GM23338 (cell line): ENCODE results near the gene DCST1. TPM values are rescaled to one million over a fixed set of nuclear protein-coding genes. Genes with fewer than 3 reads are reported as not detected.

ENCODE experiments used
- ATAC-seq: fragments of 200-7000 bp; cut with Tn5 transposase; 3 replicates; pipeline ENCODE4 v1.9.1; 2020
- DNase-seq: peaks from one replicate; pipeline ENCODE4 v3.0.0-alpha.2; 2015; ENCODE audit warnings: low spot score
- H2AFZ ChIP-seq: fragments of 200-600 bp; sonication (generic); 2 replicates; pipeline ENCODE4 v1.8.0; 2016; ENCODE audit warnings: antibody characterized with exemption, mild to moderate bottlenecking, moderate library complexity
- H3F3A ChIP-seq: fragments of 200-600 bp; sonication (generic); replicated peaks from 2 replicates; pipeline ENCODE4 v1.8.0; 2017; ENCODE audit warnings: antibody characterized with exemption, mixed run types, low read depth
- H3K27ac ChIP-seq: fragments of 200-600 bp; sonication (generic); 2 replicates; pipeline ENCODE4 v1.6.1; 2016; ENCODE audit warnings: low read depth
- H3K27me3 ChIP-seq: fragments of 200-600 bp; sonication (generic); 2 replicates; pipeline ENCODE4 v1.8.0; 2016; ENCODE audit warnings: mild to moderate bottlenecking, mixed run types, moderate library complexity; ENCODE audit not compliant: insufficient read depth
- H3K36me3 ChIP-seq: fragments of 200-600 bp; sonication (generic); 2 replicates; pipeline ENCODE4 v1.8.0; 2016; ENCODE audit warnings: mild to moderate bottlenecking; ENCODE audit not compliant: insufficient read depth
- H3K4me1 ChIP-seq: fragments of 200-600 bp; sonication (generic); 2 replicates; pipeline ENCODE4 v1.8.0; 2016; ENCODE audit warnings: mild to moderate bottlenecking, moderate library complexity; ENCODE audit not compliant: insufficient read depth
- H3K4me2 ChIP-seq: fragments of 200-600 bp; sonication (generic); 2 replicates; pipeline ENCODE4 v1.7.1; 2017; ENCODE audit warnings: mixed run types
- H3K4me3 ChIP-seq: fragments of 200-600 bp; sonication (generic); 2 replicates; pipeline ENCODE4 v1.6.1; 2016; ENCODE audit warnings: mixed run types
- H3K79me2 ChIP-seq: fragments of 200-600 bp; sonication (generic); replicated peaks from 2 replicates; pipeline ENCODE4 v1.8.0; 2017; ENCODE audit warnings: mild to moderate bottlenecking; ENCODE audit not compliant: insufficient read depth
- H3K9me2 ChIP-seq: fragments of 200-600 bp; sonication (generic); 2 replicates; pipeline ENCODE4 v1.8.0; 2017; ENCODE audit not compliant: insufficient read depth
- H4K20me1 ChIP-seq: fragments of 200-600 bp; sonication (generic); replicated peaks from 2 replicates; pipeline ENCODE4 v1.8.0; 2017; ENCODE audit warnings: mild to moderate bottlenecking; ENCODE audit not compliant: insufficient read depth
- H3K27ac Mint-ChIP-seq: 2 replicates; pipeline ENCODE4 v1.8.0; 2020; ENCODE audit warnings: inconsistent platforms, mild to moderate bottlenecking, moderate library complexity, mixed read lengths
- H3K27me3 Mint-ChIP-seq: 3 replicates; pipeline ENCODE4 v1.8.0; 2022; ENCODE audit warnings: low read depth, mild to moderate bottlenecking, moderate library complexity, mixed read lengths, inconsistent platforms; ENCODE audit not compliant: insufficient read depth, poor library complexity
- H3K36me3 Mint-ChIP-seq: 3 replicates; pipeline ENCODE4 v1.8.0; 2021; ENCODE audit warnings: low read depth, mild to moderate bottlenecking, inconsistent platforms, moderate library complexity, mixed read lengths
- H3K4me1 Mint-ChIP-seq: 3 replicates; pipeline ENCODE4 v1.8.0; 2020; ENCODE audit warnings: mild to moderate bottlenecking, inconsistent platforms, mixed read lengths
- H3K4me3 Mint-ChIP-seq: 3 replicates; pipeline ENCODE4 v1.8.0; 2021; ENCODE audit warnings: moderate library complexity, mild to moderate bottlenecking, inconsistent platforms, mixed read lengths
- H3K9me3 Mint-ChIP-seq: 3 replicates; pipeline ENCODE4 v1.8.0; 2020; ENCODE audit warnings: moderate library complexity, mild to moderate bottlenecking, inconsistent platforms, mixed read lengths
- CREB1 ChIP-seq: fragments of 250-450 bp; sonication (Bioruptor Pico); IDR thresholded peaks from 2 replicates; pipeline ENCODE4 v1.5.0; 2020; ENCODE audit warnings: low read depth, mild to moderate bottlenecking, moderate library complexity
- CTCF ChIP-seq, 2 experiments: fragments of 200-600 bp in 1 of 2; sonication (generic) in 1 of 2; conservative IDR thresholded peaks; 2 replicates each; pipeline versions ENCODE4 v1.5.1 to v1.6.1; 2016 to 2017; ENCODE audit warnings: antibody characterized with exemption in 2 of 2, low read depth in 2 of 2, mild to moderate bottlenecking in 2 of 2, moderate library complexity in 1 of 2
- EZH2 ChIP-seq: fragments of 200-600 bp; sonication (generic); IDR thresholded peaks from one replicate; pipeline ENCODE4 v1.8.0; 2017; ENCODE audit warnings: antibody characterized with exemption, mild to moderate bottlenecking, low read depth; ENCODE audit not compliant: unreplicated experiment
- EZH2phosphoT487 ChIP-seq: fragments of 200-600 bp; sonication (generic); IDR thresholded peaks from one replicate; pipeline ENCODE4 v1.8.1; 2018; ENCODE audit warnings: antibody characterized with exemption; ENCODE audit not compliant: unreplicated experiment
- JUNB ChIP-seq: IDR thresholded peaks from one replicate; pipeline ENCODE4 v1.6.1; 2016; ENCODE audit warnings: antibody characterized with exemption; ENCODE audit not compliant: unreplicated experiment
- POLR2AphosphoS5 ChIP-seq: IDR thresholded peaks from 2 replicates; pipeline ENCODE4 v1.6.1; 2016; ENCODE audit warnings: antibody characterized with exemption, low read depth
- REST ChIP-seq: IDR thresholded peaks from one replicate; pipeline ENCODE4 v1.6.1; 2018; ENCODE audit warnings: antibody characterized with exemption; ENCODE audit not compliant: unreplicated experiment
- STAT1 ChIP-seq: IDR thresholded peaks from one replicate; pipeline ENCODE4 v1.6.1; 2016; ENCODE audit warnings: antibody characterized with exemption; ENCODE audit not compliant: unreplicated experiment
- ZNF114 ChIP-seq: fragments of 250-450 bp; sonication (Bioruptor Pico); IDR thresholded peaks from 2 replicates; pipeline ENCODE4 v1.5.0; 2020; ENCODE audit warnings: mild to moderate bottlenecking, moderate library complexity
- ZNF331 ChIP-seq: fragments of 250-450 bp; sonication (Bioruptor Pico); IDR thresholded peaks from 2 replicates; pipeline ENCODE4 v1.5.0; 2020; ENCODE audit warnings: low read depth, mild to moderate bottlenecking, moderate library complexity
- long read RNA-seq: library from polyadenylated mRNA; unstranded; transcript quantifications from one replicate; pipeline ENCODE4 v2.0.0, GENCODE V29; 2020; ENCODE audit not compliant: unreplicated experiment
- polyA plus RNA-seq: library from polyadenylated mRNA; unstranded; fragments of >200 nt; fragmentation: Nextera tagmentation; extraction: Ambion mirVana; gene quantifications from 2 replicates; pipeline ENCODE4 v1.2.1, GENCODE V29; 2016
- total RNA-seq: library from RNA; depleted of rRNA; stranded (reverse); fragments of >200 nt; shearing (Covaris generic); gene quantifications from 2 replicates; pipeline ENCODE4 v1.2.3, GENCODE V29; 2014; rRNA removed
- TF ChIP-seq, protein P1 (sequence below): IDR thresholded peaks from 2 replicates; pipeline ENCODE4 v1.6.1; 2016; ENCODE audit warnings: antibody characterized with exemption
- TF ChIP-seq, protein P2 (sequence below): fragments of 250-450 bp; sonication (Bioruptor Pico); IDR thresholded peaks from 2 replicates; pipeline ENCODE4 v1.5.0; 2020; ENCODE audit warnings: mild to moderate bottlenecking, moderate library complexity

DCST1 gene, protein sequence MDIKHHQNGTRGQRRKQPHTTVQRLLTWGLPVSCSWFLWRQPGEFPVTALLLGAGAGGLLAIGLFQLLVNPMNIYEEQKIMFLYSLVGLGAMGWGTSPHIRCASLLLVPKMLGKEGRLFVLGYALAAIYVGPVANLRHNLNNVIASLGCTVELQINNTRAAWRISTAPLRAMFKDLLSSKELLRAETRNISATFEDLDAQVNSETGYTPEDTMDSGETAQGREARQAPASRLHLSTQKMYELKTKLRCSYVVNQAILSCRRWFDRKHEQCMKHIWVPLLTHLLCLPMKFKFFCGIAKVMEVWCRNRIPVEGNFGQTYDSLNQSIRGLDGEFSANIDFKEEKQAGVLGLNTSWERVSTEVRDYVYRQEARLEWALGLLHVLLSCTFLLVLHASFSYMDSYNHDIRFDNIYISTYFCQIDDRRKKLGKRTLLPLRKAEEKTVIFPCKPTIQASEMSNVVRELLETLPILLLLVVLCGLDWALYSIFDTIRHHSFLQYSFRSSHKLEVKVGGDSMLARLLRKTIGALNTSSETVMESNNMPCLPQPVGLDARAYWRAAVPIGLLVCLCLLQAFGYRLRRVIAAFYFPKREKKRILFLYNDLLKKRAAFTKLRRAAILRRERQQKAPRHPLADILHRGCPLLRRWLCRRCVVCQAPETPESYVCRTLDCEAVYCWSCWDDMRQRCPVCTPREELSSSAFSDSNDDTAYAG
- total RNA-seq (not detected in 2 replicates), polyA plus RNA-seq (not detected in 2 replicates)
- long read RNA-seq, result 0 reads

DNA sequence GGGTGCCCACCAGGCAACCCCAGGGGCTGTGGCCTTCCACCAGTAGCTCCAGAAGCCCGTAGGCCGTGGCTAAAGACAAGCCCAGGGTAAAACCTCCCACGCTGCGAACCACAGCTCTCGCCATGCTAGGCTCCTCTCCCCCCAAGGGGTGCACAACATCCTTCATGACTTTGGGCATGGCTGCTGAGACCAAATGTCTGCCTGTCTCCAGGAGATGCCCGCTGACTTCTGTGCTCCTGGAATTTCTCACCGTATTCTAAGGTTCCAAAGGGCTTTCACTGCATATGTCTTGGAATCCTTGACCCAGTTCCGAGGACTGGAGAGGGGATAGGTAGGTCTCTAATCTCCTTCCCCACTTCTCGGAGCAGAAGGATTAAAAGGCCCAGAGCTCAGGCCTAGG is at the start of gene DCST1, which contains the start of gene DCST2:
Gene DCST1 (plus strand): TSS at position 301 of the 400 bp plus-strand sequence. CDS start 213 bp downstream, outside the sequence.
Gene DCST2 (minus strand): TSS at position 258 of the 400 bp plus-strand sequence. CDS start 80 bp downstream, at position 178.
- peaks cover 5% of the 10 kb centered on the region; the same call in 1 of the 3 replicates for H3K4me1 Mint-ChIP-seq
- DNase-seq (no peak), ATAC-seq (no peak)
- H3K36me3 Mint-ChIP-seq, result no peaks in the 10 kb centered on the region
- no peaks in the 10 kb centered on the region for H3K9me3 Mint-ChIP-seq
- no peaks in the 10 kb centered on the region for H4K20me1 ChIP-seq
- H3K27me3 Mint-ChIP-seq, result peaks cover 10% of the 10 kb centered on the region
- H2AFZ ChIP-seq, result no peak within 1 kb of the TSS
- H3K4me2 ChIP-seq, result no peak within 1 kb of the TSS
- H3K4me3 Mint-ChIP-seq, result no peak within 1 kb of the TSS; the same call in 2 of the 3 replicates
- H3F3A ChIP-seq, result no peaks in the 10 kb centered on the region
- H3K79me2 ChIP-seq, result no peaks in the 10 kb centered on the region
- no peaks in the 10 kb centered on the region for H3K27me3 ChIP-seq
- H3K36me3 ChIP-seq, result no peaks in the 10 kb centered on the region
- no peaks in the 10 kb centered on the region for H3K4me1 ChIP-seq
- TF ChIP-seq JUNB, result no peak
- TF ChIP-seq REST, result no peak
- TF ChIP-seq, protein P1, sequence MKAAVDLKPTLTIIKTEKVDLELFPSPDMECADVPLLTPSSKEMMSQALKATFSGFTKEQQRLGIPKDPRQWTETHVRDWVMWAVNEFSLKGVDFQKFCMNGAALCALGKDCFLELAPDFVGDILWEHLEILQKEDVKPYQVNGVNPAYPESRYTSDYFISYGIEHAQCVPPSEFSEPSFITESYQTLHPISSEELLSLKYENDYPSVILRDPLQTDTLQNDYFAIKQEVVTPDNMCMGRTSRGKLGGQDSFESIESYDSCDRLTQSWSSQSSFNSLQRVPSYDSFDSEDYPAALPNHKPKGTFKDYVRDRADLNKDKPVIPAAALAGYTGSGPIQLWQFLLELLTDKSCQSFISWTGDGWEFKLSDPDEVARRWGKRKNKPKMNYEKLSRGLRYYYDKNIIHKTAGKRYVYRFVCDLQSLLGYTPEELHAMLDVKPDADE, result no peak
- TF ChIP-seq ZNF331 (CRISPR knock-in tag), result no peak
- no peak for TF ChIP-seq STAT1
- no peak for TF ChIP-seq EZH2phosphoT487
- no peak for TF ChIP-seq CREB1
- TF ChIP-seq, protein P2, sequence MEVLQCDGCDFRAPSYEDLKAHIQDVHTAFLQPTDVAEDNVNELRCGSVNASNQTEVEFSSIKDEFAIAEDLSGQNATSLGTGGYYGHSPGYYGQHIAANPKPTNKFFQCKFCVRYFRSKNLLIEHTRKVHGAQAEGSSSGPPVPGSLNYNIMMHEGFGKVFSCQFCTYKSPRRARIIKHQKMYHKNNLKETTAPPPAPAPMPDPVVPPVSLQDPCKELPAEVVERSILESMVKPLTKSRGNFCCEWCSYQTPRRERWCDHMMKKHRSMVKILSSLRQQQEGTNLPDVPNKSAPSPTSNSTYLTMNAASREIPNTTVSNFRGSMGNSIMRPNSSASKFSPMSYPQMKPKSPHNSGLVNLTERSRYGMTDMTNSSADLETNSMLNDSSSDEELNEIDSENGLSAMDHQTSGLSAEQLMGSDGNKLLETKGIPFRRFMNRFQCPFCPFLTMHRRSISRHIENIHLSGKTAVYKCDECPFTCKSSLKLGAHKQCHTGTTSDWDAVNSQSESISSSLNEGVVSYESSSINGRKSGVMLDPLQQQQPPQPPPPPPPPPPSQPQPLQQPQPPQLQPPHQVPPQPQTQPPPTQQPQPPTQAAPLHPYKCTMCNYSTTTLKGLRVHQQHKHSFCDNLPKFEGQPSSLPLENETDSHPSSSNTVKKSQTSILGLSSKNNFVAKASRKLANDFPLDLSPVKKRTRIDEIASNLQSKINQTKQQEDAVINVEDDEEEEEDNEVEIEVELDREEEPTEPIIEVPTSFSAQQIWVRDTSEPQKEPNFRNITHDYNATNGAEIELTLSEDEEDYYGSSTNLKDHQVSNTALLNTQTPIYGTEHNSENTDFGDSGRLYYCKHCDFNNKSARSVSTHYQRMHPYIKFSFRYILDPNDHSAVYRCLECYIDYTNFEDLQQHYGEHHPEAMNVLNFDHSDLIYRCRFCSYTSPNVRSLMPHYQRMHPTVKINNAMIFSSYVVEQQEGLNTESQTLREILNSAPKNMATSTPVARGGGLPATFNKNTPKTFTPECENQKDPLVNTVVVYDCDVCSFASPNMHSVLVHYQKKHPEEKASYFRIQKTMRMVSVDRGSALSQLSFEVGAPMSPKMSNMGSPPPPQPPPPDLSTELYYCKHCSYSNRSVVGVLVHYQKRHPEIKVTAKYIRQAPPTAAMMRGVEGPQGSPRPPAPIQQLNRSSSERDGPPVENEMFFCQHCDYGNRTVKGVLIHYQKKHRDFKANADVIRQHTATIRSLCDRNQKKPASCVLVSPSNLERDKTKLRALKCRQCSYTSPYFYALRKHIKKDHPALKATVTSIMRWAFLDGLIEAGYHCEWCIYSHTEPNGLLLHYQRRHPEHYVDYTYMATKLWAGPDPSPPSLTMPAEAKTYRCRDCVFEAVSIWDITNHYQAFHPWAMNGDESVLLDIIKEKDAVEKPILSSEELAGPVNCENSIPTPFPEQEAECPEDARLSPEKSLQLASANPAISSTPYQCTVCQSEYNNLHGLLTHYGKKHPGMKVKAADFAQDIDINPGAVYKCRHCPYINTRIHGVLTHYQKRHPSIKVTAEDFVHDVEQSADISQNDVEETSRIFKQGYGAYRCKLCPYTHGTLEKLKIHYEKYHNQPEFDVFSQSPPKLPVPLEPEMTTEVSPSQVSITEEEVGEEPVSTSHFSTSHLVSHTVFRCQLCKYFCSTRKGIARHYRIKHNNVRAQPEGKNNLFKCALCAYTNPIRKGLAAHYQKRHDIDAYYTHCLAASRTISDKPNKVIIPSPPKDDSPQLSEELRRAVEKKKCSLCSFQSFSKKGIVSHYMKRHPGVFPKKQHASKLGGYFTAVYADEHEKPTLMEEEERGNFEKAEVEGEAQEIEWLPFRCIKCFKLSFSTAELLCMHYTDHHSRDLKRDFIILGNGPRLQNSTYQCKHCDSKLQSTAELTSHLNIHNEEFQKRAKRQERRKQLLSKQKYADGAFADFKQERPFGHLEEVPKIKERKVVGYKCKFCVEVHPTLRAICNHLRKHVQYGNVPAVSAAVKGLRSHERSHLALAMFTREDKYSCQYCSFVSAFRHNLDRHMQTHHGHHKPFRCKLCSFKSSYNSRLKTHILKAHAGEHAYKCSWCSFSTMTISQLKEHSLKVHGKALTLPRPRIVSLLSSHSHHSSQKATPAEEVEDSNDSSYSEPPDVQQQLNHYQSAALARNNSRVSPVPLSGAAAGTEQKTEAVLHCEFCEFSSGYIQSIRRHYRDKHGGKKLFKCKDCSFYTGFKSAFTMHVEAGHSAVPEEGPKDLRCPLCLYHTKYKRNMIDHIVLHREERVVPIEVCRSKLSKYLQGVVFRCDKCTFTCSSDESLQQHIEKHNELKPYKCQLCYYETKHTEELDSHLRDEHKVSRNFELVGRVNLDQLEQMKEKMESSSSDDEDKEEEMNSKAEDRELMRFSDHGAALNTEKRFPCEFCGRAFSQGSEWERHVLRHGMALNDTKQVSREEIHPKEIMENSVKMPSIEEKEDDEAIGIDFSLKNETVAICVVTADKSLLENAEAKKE (CRISPR knock-in tag), result no peak
- TF ChIP-seq ZNF114, result no peak
- no peak for TF ChIP-seq CTCF (conservative IDR thresholded peaks at IDR 0.05; ENCODE audit: low read depth in 2 of 2)
- no peak for TF ChIP-seq EZH2
- no peak for TF ChIP-seq POLR2AphosphoS5
- no peaks in the 10 kb centered on the region for H3K9me2 ChIP-seq
- H3K4me3 ChIP-seq, result no peak within 1 kb of the TSS
- no peak within 1 kb of the TSS for H3K27ac ChIP-seq
- H3K27ac Mint-ChIP-seq, result no peak within 1 kb of the TSS
